GM19467 (cell line): ENCODE data around the gene POLN.

Experiments
- ATAC-seq: cut with Tn5 transposase; IDR thresholded peaks from one replicate; pipeline ENCODE4 v1.9.1; 2021; ENCODE audit warnings: mild to moderate bottlenecking, moderate library complexity; ENCODE audit not compliant: unreplicated experiment

The POLN gene

GRCh38 chr4:2241410-2242353 is at the start of gene POLN, which contains the start of gene HAUS3:
Gene POLN (minus strand): TSS chr4:2242121. CDS start chr4:2229231, 12,890 bp downstream.
Gene HAUS3 (minus strand): TSS chr4:2242121. CDS start chr4:2240946, 1,175 bp downstream.
- peak; percentile 79 for ATAC-seq

DNA sequence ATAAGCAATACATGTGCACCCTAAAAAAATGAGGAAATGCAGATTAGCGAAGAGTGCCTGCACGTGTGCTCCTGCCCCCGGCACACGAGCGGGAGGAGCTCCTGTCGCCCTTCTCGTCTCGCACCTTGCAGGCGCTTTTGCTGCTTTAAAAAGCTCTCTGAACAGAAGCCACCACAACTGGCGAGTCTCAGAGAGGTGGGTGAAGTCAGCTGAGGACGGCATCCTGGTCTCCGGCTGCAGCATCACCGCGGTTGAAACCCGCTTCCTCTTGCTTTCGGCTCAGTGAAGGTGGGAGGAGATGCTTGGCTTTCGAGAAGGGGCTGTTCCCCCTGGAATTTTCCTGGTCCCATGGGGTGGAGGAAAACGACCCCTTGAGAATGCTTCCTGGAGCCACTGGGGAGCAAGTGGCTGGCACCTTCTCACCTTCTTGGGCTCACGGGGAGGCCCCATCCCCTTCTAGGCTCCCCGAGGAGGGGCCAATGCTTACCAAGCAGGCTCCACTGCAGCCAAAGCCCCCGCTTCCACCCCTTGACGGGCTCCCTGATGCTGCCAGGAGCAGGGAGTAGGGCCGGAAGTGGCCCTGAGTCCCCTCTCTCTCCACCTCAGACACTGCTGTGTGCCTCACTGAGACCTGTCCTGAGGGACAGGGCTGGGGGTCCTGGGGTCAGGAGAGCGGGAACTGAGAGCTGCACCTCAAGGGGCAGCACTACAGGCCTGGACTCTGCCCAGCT is 49.2 kb upstream of the POLN start:
- no peak for ATAC-seq

DNA sequence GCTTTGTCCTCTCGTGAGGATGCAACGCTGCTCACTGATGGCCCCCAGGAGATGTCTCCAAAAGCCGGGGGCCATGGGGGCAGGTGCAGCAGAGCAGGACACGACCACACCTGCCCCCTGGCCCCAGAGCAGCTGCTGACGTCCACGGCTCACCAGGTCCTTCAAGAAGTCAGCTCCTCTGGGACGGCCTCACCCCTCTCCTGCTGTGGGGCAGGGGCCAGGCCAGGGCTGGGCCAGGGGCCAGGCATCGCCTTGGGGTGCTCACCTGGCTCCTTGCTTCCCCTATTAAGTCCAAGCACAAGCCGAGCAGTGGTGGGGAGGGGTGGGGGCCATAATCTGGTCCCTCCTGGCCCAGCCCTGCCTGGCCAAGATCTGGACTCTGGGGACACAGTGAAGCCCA is 48.6 kb upstream of the POLN start:
- ATAC-seq = no peak

- no peak for ATAC-seq
Measured at GRCh38 chr4:2289955-2290333, 48.0 kb upstream of the POLN start.

GRCh38 chr4:2289311-2289954 is 47.5 kb upstream of the POLN start:
- no peak for ATAC-seq

DNA sequence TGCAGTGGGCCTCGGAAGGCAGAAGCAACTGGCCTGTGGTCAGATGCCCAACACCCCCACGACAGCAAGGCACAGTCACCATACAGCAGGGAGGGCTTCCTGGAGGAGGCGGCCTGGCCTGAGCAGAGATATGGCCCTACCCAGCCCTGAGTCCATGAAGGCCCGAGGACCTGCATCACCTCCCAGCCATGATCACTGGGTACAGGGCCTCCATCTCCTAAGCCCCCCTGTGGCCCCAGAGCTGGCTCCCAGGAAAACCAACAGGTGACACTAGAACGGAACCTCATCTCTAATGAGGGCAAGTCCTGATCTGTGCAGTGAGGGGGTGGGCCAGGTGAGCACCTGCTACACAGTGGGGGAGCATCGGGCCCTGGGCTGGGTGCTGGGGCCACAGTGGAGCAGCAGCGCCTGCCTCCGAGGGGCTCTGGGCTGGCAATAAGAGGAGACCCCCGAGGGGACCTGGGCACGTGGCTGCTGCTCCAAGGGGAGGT is 46.2 kb upstream of the POLN start:
- no peak for ATAC-seq

- ATAC-seq = no peak
Measured at GRCh38 chr4:2287594-2287915, 45.6 kb upstream of the POLN start.

GRCh38 chr4:2286904-2287593 is 45.1 kb upstream of the POLN start:
- ATAC-seq = no peak

GRCh38 chr4:2285613-2286381 is 43.9 kb upstream of the POLN start:
- ATAC-seq = no peak

DNA sequence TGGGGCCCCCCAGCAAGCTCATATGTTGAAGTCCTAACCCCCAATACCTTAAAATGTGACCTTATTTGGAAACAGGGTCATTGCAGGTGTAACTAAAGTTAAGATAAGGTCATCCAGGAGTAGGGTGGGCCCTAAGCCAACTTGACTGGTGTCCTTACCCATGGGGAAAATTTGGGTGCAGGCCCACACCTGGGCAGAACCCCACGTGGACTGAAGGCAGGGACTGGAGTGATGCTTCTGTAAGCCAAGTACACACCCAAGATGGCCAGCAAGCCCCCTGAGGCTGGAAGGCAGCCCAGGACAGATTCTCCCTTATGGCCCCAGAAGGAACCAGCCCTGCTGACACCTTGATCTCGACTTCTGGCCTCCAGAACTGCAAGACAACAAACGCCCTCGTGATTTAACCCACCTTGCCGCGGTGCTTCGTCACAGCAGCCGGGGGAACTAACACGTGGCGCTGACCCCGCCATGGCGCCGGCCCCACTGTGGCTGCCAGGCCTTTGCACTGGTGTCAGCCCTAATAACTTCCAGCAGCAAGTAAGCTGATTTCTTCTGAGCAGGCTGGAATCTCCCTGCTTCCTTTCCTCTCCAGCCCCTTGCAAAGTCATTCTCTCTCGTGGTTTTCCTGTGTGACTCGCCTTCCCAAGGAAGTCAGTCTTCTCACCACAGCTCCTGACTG is 43.2 kb upstream of the POLN start:
- ATAC-seq = no peak

GRCh38 chr4:2284161-2284933 is 42.4 kb upstream of the POLN start:
- no peak for ATAC-seq

DNA sequence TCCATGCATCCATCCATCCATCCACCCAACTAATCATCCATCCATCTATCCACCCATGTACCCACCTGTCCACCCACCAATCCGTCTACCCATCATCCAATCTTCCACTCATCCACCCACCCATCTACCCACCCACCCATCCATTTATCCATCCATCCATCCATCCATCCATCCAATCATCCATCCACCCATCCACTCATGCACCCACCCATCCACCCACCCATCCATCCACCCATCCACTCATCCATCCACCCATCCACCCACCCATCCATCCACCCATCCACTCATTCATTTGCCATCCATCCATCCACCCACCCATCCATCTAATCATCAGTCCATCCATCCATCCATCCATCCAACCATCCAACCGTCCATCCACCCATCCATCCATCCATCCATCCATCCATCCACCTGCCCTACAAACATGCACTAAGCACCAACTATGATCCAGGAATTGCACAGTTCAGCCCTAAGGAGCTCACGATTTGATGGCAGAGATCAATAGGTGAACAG is 41.3 kb upstream of the POLN start:
- ATAC-seq = no peak

DNA sequence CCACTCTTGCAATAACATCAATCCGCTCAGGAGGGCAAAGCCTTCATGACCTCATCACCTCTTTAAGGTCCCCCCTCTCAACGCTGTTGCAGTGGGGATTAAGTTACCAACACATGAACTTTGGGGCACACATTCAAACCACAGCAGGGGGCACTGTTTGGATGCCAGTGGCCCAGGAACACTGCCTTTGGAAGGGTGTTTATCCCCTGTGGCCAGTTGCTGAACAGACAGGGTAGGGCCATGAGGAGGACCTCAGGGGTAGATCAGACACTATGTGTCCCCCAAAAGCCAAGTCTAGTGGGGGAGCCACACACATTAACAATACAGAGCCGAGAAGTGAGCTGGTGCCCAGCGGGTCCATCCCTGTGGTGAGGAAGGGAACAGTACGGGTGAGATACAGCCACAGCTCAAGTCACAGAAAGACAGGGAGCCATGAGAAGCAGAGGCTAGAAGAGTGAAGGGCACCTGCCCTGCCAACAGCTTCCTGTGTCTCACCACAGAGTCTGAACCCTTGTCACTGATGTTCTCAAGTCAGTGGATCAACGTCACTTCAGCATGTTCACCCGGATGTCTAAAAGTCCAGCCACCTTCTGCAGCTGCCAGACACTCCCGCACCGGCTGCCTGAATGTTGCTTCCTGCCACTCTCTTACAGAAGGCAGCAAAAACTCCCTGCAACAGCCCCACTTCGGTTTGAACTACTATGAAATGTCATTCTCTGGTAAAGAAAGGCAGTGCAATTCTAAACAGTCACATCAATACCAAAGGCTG is 39.8 kb upstream of the POLN start:
- no peak for ATAC-seq

DNA sequence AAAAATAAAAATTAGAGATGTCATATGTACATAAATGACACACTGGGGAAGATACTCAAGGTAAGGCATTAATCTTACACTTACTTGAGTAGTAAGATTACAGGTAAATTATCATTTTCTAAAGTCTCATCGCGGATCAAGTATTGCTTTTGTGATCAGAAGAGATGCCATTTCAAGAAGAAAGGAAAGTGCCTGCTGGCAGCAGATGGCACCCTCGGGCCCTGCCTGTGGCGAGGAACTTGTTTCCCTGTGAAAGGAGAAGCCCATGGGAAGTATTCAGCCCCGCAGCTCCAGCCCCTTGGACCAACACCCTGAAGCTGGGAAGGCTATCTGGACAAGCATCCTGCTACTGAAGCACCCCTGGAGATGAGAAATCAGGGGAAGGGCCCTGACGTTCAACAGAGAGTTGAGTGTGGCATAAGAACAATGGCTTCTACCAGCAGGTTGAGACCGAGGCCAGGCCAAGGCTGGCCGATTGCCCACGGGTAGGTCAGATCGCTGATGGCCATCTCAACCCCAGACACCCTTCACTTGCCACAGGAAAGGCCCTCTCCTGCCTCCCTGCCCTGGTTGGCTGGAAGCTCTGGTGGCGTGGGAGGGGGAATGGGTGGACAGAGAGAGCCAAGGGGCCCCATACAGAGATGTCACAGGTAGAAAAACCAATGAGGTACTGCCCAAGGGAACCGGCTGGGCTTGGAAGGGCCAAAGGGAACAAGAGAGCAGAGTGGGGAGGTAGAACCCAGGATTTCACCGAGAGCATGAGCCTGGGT is 38.8 kb upstream of the POLN start:
- ATAC-seq = no peak

- ATAC-seq = no peak
Measured at GRCh38 chr4:2277956-2278355, 36.0 kb upstream of the POLN start.

DNA sequence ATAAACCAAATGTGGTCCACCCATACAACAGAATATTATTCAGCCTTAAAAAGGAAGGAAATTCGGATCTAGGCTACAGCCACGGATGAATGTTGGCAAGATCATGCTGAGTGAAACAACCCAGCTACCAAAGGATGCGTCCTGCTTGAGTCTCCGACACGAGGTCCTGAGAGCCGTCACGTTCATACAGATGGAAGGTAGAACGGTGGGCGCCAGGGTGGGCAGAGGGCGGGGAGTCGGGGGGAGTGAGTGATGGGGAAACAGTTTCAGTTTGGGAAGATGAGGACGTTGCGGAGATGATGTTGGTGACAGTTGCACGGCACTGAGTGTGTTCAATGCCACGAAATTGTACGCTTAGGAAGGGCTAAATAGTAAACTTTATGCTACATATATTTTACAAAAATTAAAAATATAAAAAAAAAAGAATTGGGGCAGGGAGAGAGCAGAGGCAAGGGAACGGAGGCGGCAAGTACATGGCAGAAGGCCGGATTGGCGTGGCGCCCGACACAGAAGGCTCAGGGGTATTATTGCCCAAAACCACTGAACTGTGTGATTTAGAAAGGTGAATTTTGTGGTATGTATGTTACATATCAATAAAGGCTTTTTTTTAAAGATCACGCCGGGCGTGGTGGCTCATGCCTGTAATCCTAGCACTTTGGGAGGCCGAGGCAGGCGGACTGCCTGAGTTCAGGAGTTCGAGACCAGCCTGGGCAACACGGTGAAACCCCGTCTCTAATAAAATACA is 34.8 kb upstream of the POLN start:
- ATAC-seq = no peak
